NT2/D1 (cell line): ENCODE results near the gene LRIG1.

Experiments
- DNase-seq: peaks from one replicate; pipeline ENCODE4 v3.0.0-alpha.2; 2011; ENCODE audit warnings: low read depth, low spot score
- H3K27me3 ChIP-seq: 2 replicates; pipeline ENCODE4 v1.6.0; 2011; ENCODE audit warnings: mild to moderate bottlenecking; ENCODE audit not compliant: insufficient read length, insufficient read depth
- H3K36me3 ChIP-seq: 2 replicates; pipeline ENCODE4 v1.6.1; 2011; ENCODE audit warnings: mild to moderate bottlenecking, low read length, mixed read lengths; ENCODE audit not compliant: insufficient read depth, insufficient read length
- H3K4me1 ChIP-seq: 2 replicates; pipeline ENCODE4 v1.5.1; 2011; ENCODE audit not compliant: insufficient read depth, insufficient read length
- H3K4me3 ChIP-seq: 2 replicates; pipeline ENCODE4 v1.5.1; 2011; ENCODE audit warnings: low read depth; ENCODE audit not compliant: insufficient read length
- H3K9ac ChIP-seq: 2 replicates; pipeline ENCODE4 v1.6.0; 2011; ENCODE audit warnings: low read depth; ENCODE audit not compliant: insufficient read length
- H3K9me3 ChIP-seq: 2 replicates; pipeline ENCODE4 v1.5.1; 2011; ENCODE audit warnings: mild to moderate bottlenecking, low read length; ENCODE audit not compliant: insufficient read depth
- SUZ12 ChIP-seq: IDR thresholded peaks from 2 replicates; pipeline ENCODE4 v1.6.1; 2011; ENCODE audit not compliant: insufficient read length, insufficient read depth; ENCODE audit errors: extremely low read depth
- YY1 ChIP-seq: IDR thresholded peaks from 2 replicates; pipeline ENCODE4 v1.6.1; 2011; ENCODE audit not compliant: insufficient read length, insufficient read depth
- ZNF274 ChIP-seq: IDR thresholded peaks from 2 replicates; pipeline ENCODE4 v1.6.1; 2011; ENCODE audit warnings: mild to moderate bottlenecking, low read depth, low read length

LRIG1 gene, protein sequence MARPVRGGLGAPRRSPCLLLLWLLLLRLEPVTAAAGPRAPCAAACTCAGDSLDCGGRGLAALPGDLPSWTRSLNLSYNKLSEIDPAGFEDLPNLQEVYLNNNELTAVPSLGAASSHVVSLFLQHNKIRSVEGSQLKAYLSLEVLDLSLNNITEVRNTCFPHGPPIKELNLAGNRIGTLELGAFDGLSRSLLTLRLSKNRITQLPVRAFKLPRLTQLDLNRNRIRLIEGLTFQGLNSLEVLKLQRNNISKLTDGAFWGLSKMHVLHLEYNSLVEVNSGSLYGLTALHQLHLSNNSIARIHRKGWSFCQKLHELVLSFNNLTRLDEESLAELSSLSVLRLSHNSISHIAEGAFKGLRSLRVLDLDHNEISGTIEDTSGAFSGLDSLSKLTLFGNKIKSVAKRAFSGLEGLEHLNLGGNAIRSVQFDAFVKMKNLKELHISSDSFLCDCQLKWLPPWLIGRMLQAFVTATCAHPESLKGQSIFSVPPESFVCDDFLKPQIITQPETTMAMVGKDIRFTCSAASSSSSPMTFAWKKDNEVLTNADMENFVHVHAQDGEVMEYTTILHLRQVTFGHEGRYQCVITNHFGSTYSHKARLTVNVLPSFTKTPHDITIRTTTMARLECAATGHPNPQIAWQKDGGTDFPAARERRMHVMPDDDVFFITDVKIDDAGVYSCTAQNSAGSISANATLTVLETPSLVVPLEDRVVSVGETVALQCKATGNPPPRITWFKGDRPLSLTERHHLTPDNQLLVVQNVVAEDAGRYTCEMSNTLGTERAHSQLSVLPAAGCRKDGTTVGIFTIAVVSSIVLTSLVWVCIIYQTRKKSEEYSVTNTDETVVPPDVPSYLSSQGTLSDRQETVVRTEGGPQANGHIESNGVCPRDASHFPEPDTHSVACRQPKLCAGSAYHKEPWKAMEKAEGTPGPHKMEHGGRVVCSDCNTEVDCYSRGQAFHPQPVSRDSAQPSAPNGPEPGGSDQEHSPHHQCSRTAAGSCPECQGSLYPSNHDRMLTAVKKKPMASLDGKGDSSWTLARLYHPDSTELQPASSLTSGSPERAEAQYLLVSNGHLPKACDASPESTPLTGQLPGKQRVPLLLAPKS

DNA sequence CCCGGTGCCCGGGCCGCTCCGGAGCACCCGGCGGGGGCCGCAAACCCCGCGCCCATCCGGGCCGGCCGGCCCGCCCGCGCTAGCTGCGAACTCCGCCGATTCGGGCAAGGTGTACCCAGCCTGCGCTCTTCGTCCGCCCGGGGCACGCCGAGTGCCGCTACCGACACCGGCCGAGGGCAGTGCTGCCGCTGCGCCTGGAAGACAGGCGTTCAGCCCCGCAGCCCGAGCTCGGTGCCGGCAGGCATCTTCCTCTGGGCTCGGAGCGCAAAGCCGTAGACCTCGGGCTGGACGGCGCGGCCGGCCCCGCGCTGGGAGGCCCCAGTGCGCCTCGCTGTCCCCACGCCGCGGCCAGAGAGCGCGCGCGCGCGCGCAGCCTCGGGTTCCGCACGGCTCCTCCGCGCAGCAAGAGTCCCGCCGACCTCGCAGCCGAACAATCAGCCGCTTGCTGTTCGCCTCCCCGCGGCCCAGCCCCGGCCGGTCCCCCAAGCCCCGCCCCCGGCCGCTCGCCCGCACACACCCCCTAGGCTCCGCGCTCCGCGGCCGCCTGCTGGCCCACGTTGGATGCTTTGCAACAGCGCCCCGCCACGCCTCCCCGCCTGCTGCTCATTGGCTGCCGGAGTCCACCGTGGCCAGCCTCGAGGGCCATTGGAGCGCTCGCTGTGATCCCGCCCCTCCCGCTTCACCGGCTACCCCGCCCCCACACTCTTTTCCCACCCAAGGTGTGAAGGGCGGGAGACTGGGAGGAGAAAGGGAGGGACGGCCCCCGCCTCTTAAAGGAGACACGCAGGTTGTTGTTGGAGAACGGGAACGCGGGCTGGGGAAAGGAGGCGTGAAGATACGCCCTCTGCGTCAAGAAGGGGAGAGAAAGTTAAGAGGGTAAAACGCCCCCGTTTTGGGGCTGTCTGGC lies at the start of gene LRIG1:
TSS of gene LRIG1 (minus strand) at position 447 of the 907 bp plus-strand sequence. CDS start 615 bp downstream, outside the sequence.
- peak within 1 kb of the TSS; percentile 96 for H3K4me3 ChIP-seq
- H3K36me3 ChIP-seq, result no peaks in the 10 kb centered on the region
- H3K9ac ChIP-seq, result peak within 1 kb of the TSS; percentile 96
- DNase-seq, result peak; percentile 98
- TF ChIP-seq ZNF274, result no peak
- no peak for TF ChIP-seq SUZ12
- H3K9me3 ChIP-seq, result no peaks in the 10 kb centered on the region
- peaks cover 23% of the 10 kb centered on the region for H3K27me3 ChIP-seq
- peaks cover 2% of the 10 kb centered on the region for H3K4me1 ChIP-seq

DNA sequence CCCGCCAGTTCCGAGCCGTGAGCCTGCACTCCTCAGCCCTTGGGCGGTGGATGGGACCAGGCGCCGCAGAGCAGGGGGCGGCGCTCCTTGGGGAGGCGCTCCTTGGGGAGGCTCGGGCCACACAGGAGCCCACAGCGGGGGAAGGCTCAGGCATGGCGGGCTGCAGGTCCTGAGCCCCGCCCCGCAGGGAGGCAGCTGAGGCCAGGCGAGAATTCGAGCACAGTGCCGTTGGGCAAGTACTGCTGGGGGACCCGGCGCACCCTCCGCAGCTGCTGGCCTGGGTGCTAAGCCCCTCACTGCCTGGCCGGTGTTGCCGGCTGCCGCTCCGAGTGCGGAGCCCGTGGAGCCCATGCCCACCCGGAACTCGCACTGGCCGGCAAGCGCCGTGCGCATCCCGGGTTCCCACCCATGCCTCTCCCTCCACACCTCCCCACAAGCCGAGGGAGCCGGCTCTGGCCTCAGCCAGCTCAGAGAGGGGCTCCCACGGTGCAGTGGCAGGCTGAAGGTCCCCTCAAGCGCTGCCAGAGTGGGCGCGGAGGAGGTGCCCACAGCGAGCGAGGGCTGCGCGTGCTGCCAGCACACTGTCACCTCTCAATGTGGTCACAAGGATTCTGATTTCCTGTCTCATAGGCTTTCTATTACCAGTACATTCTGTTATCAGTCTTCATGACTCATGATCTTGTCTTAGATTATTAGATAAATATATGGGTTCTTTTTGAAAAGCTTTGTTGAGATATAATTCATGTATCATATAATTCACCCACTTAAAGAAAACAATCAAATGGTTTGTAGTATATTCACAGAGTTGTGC lies 44.0 kb upstream of the LRIG1 start:
- Histone ChIP-seq H3K9me3 (peaks cover 22% of the 10 kb centered on the region; the same call in 1 of the 2 replicates), H3K4me3 (no peak overlapping the region), H3K4me1 (no peaks in the 10 kb centered on the region), H3K36me3 (no peaks in the 10 kb centered on the region), H3K9ac (no peak overlapping the region), H3K27me3 (no peaks in the 10 kb centered on the region)
- no peak for TF ChIP-seq YY1
- TF ChIP-seq ZNF274, result no peak
- no peak for TF ChIP-seq SUZ12
- no peak for DNase-seq

DNA sequence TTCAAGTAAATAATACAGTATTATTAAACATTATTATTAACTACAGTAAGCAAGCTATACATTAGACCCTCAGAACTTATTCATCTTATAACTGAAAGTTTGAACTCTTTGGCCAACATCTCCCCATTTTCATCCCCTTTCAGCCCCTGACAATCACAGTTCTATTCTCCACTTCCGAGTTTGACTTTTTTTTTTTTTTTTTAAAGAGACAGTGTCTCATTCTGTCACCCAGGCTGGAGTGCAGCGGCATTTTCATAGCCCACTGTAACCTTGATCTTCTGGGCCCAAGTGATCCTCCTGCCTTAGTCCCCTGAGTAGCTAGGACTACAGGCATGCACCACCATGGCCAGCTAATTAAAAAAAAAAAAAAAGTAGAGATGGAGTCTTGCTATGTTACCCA lies 41.3 kb upstream of the LRIG1 start:
- Histone ChIP-seq H3K4me3 (no peak overlapping the region), H3K9me3 (peaks cover 22% of the 10 kb centered on the region; the same call in 1 of the 2 replicates), H3K9ac (no peak overlapping the region), H3K36me3 (no peaks in the 10 kb centered on the region), H3K4me1 (no peaks in the 10 kb centered on the region), H3K27me3 (no peaks in the 10 kb centered on the region)
- DNase-seq, result no peak
- no peak for TF ChIP-seq SUZ12

DNA sequence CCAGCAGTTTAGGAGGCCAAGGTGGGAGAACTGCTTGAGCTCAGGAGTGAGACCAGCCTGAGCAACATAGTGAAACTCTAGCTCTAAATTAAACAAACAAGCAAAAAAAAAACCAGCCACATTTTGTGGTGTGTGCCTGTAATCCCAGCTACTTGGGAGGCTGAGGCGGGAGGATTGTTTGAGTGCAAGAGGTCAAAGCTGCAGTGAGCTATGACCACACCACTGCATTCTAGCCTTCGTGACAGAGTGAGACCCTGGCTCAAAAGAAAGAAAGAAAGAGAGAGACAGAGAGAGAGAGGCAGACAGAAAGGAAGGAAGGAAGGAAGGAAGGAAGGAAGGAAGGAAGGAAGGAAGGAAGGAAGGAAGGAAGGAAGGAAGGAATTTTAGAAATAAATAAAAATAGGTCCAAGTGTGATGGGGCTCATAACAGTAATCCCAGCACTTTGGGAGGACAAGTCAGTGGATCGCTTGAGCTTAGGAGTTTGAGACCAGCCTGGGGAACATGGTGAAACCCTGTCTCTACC lies 38.7 kb upstream of the LRIG1 start:
- Histone ChIP-seq H3K36me3 (no peaks in the 10 kb centered on the region), H3K4me1 (no peaks in the 10 kb centered on the region)

DNA sequence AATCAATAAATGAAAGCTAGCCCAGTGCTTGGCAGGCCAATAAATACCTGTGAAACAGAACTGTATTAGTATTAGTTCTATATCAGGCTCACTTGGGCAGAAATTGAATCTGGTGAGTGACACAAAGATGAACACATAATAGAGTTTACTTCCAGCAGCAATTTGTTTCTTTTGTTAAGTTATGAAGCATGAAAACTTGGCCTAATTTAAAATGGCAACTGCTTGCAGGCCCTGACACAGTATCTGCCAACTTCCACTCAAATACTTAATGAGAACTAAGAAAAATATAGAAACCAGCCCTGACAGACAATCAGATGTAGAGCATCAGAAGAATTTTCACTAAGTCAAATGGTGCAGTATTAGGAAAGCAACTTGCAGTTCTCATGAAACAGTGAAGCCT lies 37.6 kb upstream of the LRIG1 start:
- TF ChIP-seq YY1 (no peak), SUZ12 (no peak), ZNF274 (no peak)
- H3K4me3 ChIP-seq, result no peak overlapping the region

More for the DNA sequence above, 38.7 kb upstream of the LRIG1 start:
- no peak for DNase-seq
- peaks cover 13% of the 10 kb centered on the region; the same call in 1 of the 2 replicates for H3K9me3 ChIP-seq
- H3K4me3 ChIP-seq, result no peak overlapping the region
- no peak overlapping the region for H3K9ac ChIP-seq
- no peak for TF ChIP-seq ZNF274
- no peak for TF ChIP-seq YY1
- no peak for TF ChIP-seq SUZ12
- no peaks in the 10 kb centered on the region for H3K27me3 ChIP-seq

DNA sequence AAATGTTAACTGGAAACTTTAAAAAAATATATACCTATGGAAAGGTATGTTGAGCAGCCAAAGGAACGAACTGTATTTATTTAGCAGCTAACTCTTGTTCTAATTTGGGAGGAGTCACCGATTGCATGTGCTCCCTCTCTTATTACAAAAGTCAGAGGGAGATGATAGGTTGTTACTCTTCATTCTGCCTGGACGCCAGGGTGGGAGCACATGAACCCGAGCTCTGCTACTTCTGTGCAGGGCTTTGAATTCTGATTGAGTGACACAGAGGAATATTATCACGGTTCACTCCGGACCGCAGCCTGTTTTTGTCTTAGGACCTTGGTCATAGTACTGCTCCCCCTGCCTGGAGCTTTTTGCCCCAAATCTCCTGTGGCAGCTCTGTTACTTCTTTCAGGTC lies 36.9 kb upstream of the LRIG1 start:
- Histone ChIP-seq H3K9ac (no peak overlapping the region), H3K36me3 (no peaks in the 10 kb centered on the region), H3K27me3 (no peaks in the 10 kb centered on the region), H3K4me1 (no peaks in the 10 kb centered on the region), H3K9me3 (no peaks in the 10 kb centered on the region), H3K4me3 (no peak overlapping the region)
- TF ChIP-seq ZNF274, result no peak
- TF ChIP-seq YY1, result no peak
- TF ChIP-seq SUZ12, result no peak
- DNase-seq, result no peak

More for the DNA sequence above, 37.6 kb upstream of the LRIG1 start:
- Histone ChIP-seq H3K4me1 (no peaks in the 10 kb centered on the region), H3K27me3 (no peaks in the 10 kb centered on the region), H3K9me3 (0 out of 2 replicates have a peak, but pooled peaks cover 2% of the 10 kb centered on the region), H3K36me3 (no peaks in the 10 kb centered on the region), H3K9ac (no peak overlapping the region)
- no peak for DNase-seq
